HG02610 (cell line): Measurements from ENCODE around the gene CDH11.

Experiments used
- ATAC-seq: cut with Tn5 transposase; IDR thresholded peaks from one replicate; pipeline ENCODE4 v1.9.1; 2021; ENCODE audit warnings: mild to moderate bottlenecking, moderate library complexity; ENCODE audit not compliant: unreplicated experiment

The CDH11 gene

DNA sequence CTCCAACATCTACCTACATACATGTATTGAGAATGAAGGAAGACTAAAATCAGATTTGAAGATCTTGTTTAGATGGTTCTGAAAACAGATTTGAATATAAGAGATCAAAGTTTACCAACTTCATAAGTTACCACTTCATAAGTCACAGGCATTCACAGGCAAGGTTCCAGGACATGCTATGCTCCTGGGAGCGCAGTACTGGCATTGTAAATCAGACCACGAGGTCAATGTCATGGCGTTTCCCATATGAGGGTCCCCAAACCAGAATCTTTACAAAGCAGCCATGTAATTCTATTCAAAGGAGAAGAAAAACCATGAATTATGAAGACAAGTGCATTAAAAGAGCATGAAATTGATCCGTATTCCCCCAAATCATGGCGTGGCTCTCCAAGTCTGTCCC is 3.0 kb downstream of the CDH11 start:
- ATAC-seq: no peak

DNA sequence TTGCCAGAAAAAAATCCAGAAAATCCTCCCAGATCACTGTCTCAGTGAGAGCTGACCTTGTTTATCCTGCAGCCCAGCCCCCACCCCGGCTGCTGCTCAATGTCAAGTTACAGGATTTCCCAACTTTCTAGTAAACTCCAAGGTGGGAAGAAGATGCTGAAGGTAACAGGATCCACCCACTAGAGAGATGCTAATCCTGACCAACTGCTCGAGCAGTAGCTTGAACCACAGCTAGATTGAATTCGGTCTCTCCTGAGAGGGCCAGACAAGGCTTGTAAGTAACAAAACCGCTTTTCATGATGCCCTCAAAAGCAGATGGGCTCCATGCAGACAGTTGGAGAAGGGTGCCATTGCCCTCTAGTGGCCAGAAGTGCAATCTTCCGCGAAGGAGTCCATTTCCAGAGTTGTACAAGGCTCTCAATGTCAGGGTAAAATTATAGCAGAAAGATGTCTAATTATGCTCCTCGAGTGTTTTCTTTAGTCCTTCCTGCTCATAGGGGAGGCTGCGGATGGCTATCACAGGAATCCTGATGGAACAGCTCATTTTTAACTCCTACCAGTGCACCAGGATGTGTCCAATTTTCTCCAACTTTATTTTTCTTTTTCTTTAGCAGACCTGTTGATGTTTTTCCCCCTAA is 3.9 kb downstream of the CDH11 start:
- ATAC-seq: peak; percentile 84

DNA sequence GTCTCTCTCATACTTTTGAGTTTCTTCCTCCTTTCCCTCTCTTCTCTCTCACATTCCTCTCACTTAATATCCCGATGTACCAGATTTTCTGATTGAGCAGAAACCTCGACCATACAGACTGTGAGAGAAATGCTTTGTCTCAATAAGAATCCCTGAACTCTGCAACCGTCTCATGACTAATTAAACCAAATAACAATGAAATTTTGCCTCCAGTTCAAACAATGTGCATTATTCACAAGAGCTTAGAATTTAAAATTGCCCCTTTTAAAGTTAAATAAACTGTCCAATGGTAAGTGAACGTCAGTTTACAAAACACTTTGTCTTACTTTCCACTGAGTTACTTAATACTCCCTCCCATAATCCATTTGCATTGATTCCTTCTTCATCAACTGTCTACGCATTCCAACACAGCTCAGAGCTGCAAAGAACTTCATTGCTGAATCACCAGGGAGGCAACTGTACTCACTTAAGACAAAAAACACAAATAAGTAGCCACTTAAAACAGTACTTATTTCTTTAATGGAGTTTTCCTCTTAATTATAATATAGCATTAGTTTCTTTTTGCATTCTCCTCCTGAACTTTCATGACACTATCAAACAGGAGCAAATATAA is 4.9 kb downstream of the CDH11 start:
- ATAC-seq: no peak

GRCh38 chr16:65116216-65116615 is 5.6 kb downstream of the CDH11 start:
- ATAC-seq: no peak

GRCh38 chr16:65114527-65114926 is 7.3 kb downstream of the CDH11 start:
- no peak for ATAC-seq

DNA sequence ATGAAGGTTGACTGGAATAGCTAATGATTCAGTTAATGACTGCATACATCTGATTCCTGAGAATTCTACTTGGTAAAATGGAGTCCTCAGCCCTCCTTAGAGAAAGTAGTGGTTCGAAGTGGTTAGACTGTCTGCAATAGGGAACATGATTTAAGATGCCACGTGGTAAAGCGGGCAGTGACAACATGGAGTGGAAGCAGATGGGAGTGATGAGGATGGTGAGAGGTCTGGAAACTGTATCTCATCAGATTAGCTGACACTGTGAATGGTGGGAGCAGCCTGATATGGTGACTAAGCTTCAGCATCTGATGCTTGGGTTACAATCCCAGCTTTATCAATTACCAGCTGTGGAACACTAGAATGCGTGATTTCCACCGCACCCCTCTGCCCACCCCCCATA is 8.4 kb downstream of the CDH11 start:
- ATAC-seq: no peak

DNA sequence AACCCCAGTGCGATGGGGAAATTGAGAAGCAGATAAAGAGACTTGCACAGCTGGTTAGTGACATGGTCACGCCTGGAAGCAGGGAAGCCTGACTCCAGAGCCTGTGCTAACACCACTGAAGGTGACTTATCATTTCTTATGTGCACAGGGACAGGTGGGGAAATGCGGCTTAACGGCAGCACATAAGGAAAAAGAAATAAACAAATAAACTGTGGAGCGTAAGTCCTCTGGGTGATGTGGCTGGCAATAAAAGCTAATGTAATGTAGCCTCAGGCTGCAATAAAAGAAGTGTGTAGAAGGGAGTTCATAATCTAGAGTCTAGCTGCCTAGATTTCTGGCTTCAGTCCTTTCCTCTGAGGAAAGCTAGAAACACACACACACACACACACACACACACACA is 10.6 kb downstream of the CDH11 start:
- no peak for ATAC-seq

GRCh38 chr16:65106757-65107156 is 15.1 kb downstream of the CDH11 start:
- no peak for ATAC-seq

- ATAC-seq: no peak
Measured at GRCh38 chr16:65105171-65105570, 16.7 kb downstream of the CDH11 start.

DNA sequence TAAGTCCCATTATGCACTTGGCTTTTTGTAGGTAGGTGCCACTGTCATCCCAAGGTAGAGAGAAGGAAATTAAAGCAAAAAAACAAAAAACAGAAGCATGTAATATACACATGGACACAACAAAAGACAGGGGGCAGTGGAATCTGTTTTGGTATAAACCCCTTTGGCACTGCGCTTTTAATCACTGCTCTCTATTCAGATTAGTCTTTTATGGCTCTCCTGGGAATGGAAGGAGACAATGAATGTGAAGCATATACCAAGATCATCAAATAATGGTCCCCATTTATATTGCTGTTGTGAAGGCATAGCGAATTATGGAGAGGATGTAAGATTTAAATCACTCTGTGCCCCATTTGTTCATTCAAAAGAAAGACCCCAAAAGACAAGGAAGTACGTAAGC is 17.4 kb downstream of the CDH11 start:
- no peak for ATAC-seq

DNA sequence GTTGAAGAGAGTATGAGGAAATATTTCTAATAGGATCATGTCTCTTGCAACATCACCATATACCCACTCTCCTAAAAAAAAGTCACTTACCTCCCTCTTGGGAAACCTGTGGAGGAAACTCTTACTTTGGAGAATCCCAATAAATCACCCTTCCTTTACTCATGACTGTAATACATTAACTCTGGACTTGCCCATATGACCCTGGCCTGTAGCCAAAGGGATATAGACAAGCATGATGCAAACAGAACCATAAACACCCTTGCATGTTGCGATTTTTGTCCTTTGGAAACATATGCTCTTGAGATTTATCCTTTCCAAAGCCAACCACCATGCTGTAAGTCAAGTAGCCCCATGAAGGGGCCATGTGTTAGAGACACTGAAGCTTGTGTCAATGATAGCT is 19.5 kb downstream of the CDH11 start:
- ATAC-seq: no peak

DNA sequence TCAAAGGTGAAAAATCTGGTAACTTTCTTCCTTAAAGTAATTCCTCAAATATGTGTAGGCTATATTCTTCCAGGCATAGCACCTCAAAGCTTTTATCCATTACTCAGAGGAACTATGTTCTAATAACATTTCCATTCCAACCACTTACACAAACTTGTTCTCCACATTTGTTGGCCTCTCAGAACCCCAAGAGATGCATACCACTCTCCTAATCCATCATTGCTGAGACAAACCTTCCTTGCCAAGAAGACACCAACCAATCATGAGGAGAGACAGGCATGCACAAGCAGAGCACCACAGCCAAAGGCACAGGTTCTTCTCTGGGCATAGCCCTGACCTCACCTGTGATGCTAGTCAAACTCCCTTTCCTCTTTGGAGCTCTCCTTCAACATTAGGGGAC is 20.9 kb downstream of the CDH11 start:
- no peak for ATAC-seq

GRCh38 chr16:65099607-65100006 is 22.3 kb downstream of the CDH11 start:
- ATAC-seq: no peak

DNA sequence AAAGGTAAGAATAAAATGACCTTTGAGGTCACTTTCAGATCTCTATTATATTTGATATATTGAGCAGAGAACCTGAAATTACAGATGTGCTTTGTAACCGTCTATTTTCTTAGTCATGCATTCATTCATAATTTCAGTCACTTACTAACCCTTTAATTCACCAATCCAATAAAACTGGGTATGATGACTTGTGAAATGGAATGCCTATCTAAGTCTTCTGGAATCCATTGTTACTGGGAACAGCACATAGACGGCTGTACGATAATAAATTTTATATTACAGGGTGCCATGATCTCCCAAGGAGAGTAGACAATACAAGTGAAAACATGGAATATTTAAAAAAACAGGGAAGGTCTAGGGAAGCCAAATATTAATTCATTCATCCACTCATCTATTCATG is 22.9 kb downstream of the CDH11 start:
- no peak for ATAC-seq

DNA sequence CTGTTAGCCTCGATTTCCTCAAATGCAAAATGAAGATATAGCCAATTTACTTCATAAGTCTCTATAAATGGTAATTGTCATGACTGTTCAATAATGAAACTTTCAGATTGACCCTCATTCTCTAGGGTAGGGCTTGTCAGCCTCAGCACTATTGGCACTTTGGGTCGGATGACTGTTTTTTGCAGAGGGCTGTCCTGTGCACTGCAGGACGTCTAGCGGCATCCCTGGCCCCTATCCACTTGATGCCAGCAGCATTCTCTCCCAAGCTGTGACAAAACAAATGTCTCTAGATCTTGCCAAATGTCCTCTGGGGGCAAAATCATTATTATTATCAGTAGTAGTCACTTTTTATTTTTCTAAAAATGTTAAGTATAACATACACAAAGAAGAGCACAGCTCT is 24.6 kb downstream of the CDH11 start:
- ATAC-seq: no peak

GRCh38 chr16:65095906-65096305 is 26.0 kb downstream of the CDH11 start:
- no peak for ATAC-seq

DNA sequence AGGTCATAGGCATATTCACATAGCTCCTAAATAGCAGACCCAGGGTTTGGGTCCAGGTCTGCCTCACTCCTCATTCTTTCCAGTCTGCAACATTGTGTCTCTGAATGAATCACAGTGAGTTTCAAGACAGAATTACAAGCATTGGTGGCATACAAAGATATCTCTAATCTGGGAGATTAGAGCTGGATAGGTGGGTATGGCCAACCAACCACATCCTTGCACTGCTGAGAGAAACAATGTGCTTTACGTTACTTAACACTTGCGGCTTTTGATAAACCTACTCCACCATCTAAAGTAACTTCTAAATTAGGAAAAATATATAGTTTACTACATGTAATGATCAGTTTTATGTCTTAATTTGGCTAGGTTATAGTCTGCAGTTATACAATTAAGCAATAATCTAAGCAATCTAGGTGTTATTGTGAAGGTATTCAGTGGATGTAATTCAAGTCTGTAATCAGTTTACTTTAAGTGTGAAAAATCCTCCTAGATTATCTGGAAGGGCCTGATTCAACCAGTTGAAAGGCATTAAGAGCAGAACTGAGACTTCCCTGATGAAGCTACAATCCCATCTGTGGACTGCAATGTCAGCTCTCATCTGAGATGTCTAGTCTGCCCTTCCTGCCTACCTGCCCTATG is 26.7 kb downstream of the CDH11 start:
- ATAC-seq: no peak

GRCh38 chr16:65094009-65094408 is 27.9 kb downstream of the CDH11 start:
- no peak for ATAC-seq

DNA sequence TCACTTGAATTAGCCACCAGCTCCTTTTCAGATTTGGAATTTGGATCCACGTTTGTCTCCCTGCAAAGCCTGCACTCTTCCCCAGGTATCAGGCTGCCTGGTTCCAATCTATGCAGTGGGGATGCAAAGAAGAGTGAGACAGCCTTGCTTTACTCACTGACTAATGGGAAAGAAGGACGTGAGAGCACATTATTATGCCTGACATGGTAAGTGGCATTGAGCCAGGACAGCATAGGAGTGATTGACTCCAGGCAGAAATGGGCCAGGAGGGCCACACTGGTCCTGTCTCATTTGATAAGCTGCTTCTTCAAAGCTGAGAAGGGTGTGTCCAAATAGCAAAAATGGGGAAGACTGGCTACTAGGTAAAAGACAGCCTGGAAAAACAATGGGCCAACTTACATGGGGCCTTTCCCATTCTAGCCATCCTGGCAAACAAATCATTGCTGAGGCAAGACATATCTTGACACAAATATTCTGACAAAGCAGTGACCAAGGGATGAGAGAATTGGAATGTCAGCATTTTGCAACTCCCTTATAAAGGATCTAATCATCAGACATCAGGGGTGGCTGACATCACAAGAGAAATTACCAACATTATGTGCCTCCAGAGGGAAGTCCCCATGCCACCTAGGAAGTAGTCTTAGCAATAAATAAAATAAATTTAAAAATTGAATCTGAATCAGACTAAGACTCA is 38.6 kb downstream of the CDH11 start:
- no peak for ATAC-seq

- no peak for ATAC-seq
Measured at GRCh38 chr16:65079549-65079948, 42.3 kb downstream of the CDH11 start.

DNA sequence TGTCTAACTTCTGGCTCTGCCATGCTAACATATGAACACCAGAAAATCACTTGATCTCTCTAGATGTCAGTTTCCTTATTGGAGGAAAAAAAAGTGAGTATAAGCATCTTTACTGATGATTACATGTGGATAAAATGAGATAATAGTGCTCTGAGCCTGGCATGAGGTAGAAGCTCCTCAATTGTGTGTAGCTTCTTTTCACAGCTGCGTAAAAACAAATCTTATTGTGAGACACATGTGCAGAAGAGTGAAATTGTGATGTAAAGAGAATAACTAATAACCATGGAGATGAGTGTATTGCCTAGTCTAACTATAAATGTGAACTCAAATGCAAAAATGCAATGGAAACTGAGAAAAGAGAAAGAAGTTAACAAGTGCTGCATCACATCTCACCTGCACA is 44.7 kb downstream of the CDH11 start:
- no peak for ATAC-seq

GRCh38 chr16:65075877-65076276 is 46.0 kb downstream of the CDH11 start:
- ATAC-seq: no peak
